ENCODE data around the gene CYB561A3. TPM values are rescaled to one million over a fixed set of nuclear protein-coding genes. Genes with fewer than 3 reads are reported as not detected.
A peak's percentile ranks its signal among the peaks of the same experiment; 100 is the strongest.

CYB561A3 gene, protein sequence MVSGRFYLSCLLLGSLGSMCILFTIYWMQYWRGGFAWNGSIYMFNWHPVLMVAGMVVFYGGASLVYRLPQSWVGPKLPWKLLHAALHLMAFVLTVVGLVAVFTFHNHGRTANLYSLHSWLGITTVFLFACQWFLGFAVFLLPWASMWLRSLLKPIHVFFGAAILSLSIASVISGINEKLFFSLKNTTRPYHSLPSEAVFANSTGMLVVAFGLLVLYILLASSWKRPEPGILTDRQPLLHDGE
- total RNA-seq (ENCODE audit: low replicate concordance): 34.9 and 35.0 TPM in 2 replicates
- long read RNA-seq, transcript CYB561A3-201 (7 exons, 3,061 nt): minor isoform, 15 of 74 reads
- long read RNA-seq, transcript CYB561A3-203 (7 exons, 1,803 nt): major isoform, 44 of 74 reads
- long read RNA-seq, partial matches to known transcripts: 2 of 74 reads
- long read RNA-seq, other reads (novel, unspliced or antisense): 13 of 74 reads

DNA sequence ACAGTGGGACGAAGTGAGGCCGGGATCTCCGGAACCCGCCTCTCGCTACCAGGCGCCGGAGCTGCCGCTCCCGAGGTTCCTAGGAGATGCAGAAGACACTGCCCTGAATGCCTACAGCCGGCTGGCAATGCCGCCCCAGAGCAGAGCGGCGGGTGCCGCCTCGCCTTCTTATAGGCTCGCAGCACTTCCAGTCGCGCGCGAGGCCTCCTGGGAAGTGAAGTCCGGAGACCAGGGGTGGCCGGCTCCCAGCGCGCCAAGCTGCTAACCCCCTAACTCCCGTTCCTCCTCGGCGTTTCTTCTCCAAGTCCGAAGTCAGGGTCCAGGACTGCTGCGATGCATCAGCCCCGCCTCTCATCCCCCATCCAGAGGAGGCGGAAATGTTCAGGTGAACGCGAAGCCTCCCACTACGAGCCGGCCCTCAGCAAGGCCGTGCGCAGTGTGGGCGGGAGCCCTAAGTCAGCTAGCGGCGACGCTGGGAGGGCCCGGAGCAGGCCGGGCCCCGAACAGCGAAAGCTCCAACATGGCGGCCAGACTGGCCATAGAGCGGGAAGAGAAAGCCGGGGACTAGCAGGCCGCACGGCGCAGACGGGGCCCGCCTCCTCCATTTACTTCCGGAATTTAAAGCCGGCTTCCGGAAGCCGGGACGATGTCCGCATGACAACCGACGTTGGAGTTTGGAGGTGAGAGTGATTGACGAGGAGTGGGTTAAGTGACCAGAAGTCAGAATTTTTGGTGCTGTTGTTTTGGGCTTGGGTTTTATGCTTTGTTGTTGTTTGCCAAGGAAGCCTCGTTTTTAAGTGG lies at the start of gene CYB561A3, which contains the start of gene TMEM138:
CYB561A3 (minus strand) TSS at position 142 of the 801 bp plus-strand sequence. CDS start 5,169 bp downstream, outside the sequence.
TMEM138 (plus strand) TSS at position 634 of the 801 bp plus-strand sequence. CDS start 2,017 bp downstream, outside the sequence.
- TF ChIP-seq, protein P1, sequence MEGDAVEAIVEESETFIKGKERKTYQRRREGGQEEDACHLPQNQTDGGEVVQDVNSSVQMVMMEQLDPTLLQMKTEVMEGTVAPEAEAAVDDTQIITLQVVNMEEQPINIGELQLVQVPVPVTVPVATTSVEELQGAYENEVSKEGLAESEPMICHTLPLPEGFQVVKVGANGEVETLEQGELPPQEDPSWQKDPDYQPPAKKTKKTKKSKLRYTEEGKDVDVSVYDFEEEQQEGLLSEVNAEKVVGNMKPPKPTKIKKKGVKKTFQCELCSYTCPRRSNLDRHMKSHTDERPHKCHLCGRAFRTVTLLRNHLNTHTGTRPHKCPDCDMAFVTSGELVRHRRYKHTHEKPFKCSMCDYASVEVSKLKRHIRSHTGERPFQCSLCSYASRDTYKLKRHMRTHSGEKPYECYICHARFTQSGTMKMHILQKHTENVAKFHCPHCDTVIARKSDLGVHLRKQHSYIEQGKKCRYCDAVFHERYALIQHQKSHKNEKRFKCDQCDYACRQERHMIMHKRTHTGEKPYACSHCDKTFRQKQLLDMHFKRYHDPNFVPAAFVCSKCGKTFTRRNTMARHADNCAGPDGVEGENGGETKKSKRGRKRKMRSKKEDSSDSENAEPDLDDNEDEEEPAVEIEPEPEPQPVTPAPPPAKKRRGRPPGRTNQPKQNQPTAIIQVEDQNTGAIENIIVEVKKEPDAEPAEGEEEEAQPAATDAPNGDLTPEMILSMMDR (conservative IDR thresholded peaks at IDR 0.05): no peak
- Mint-ChIP-seq H3K36me3 (peaks cover 7% of the 10 kb centered on the region), H3K4me3 (peak within 1 kb of the TSS; percentile 100), H3K27me3 (no peaks in the 10 kb centered on the region), H3K4me1 (ENCODE audit: unreplicated experiment) (peaks cover 28% of the 10 kb centered on the region), H3K9me3 (no peaks in the 10 kb centered on the region), H3K27ac (peak within 1 kb of the TSS; percentile 95)
- peak; percentile 92 for DNase-seq (ENCODE audit: extremely low spot score, unreplicated experiment)

DNA sequence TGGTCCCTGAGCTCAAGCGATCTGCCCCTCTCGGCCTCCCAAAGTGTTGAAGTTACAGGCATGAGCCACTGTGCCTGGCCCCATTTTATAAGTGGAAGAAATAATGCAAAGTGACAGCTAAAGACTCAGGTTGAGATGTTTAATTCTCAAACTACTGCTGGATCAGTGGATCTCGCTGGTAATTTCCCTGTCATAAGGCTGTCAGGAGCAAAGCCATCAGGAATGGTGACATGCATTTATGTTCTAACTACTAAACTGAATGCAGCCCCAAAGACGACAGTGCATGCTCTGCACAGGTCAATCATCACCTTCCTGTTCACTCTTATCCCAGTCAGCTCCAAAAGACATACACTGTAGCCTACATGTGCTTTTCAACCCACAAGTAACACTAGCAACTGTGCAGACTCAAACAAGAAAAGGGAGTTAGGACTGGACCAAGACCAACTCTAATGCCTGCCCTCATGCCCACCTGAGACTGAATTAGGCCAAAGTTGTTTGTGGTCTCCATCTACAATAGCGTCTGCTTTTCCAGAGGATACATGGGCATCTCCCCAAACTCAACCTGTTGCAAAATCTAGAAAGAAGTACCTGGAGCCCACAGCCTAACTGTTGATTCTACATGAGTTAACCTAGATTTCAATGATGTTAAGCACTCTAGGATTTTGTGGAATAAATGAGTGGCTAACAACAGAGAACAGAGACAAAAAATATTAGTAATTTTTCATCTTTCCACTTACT lies 45.5 kb upstream of the CYB561A3 start:
- Mint-ChIP-seq H3K36me3 (peaks cover 24% of the 10 kb centered on the region), H3K27me3 (no peaks in the 10 kb centered on the region), H3K27ac (no peak overlapping the region), H3K4me1 (ENCODE audit: unreplicated experiment) (no peaks in the 10 kb centered on the region), H3K4me3 (no peak overlapping the region), H3K9me3 (no peaks in the 10 kb centered on the region)
- DNase-seq (ENCODE audit: extremely low spot score, unreplicated experiment): no peak
- TF ChIP-seq, protein P1 (conservative IDR thresholded peaks at IDR 0.05): no peak

DNA sequence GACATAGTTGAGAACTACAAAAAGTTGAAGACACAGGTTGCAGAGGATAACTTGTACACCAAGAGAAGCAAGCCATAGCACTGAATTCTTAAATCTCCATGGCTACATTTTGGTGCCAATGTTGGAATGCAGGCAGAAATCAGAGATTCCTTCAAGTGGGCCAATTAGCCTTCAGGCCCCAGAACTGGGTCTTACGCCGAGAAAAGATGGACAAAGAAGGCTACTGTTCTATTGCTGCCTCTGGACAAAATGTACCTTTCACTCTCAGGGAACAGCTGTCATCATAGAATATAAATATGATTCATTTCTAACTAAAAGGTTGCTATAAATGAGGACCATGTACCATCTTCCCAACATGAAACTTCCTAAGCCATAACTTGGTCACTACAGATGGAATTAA lies 44.4 kb upstream of the CYB561A3 start:
- Mint-ChIP-seq H3K27ac (no peak overlapping the region), H3K36me3 (peaks cover 16% of the 10 kb centered on the region), H3K4me1 (ENCODE audit: unreplicated experiment) (no peaks in the 10 kb centered on the region), H3K27me3 (no peaks in the 10 kb centered on the region), H3K4me3 (no peak overlapping the region), H3K9me3 (no peaks in the 10 kb centered on the region)
- TF ChIP-seq, protein P1 (conservative IDR thresholded peaks at IDR 0.05): no peak
- no peak for DNase-seq (ENCODE audit: extremely low spot score, unreplicated experiment)

DNA sequence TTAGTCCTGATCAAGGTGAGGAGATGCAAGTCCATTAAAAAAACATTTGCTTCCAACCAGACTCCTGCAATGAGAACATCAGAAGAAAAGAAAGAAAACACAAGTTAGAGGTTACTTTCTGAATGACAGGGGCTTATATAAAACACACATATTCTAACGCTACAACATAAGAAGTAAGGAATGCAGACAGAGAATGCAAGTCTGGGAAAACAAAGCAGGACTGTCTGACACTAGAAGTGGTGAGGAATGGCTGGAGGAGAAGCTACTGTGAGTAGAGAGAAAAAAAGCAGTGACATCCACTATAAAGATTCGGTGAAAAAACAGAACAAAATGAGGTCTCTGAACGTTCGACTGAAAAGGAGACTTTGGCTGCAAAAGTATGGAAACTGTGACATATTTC lies 43.0 kb upstream of the CYB561A3 start:
- TF ChIP-seq, protein P1 (conservative IDR thresholded peaks at IDR 0.05): no peak
- no peak overlapping the region for H3K27ac Mint-ChIP-seq
- no peak overlapping the region for H3K4me3 Mint-ChIP-seq
- peaks cover 12% of the 10 kb centered on the region for H3K36me3 Mint-ChIP-seq
- H3K9me3 Mint-ChIP-seq: no peaks in the 10 kb centered on the region
- DNase-seq (ENCODE audit: extremely low spot score, unreplicated experiment): no peak
- no peaks in the 10 kb centered on the region for H3K27me3 Mint-ChIP-seq
- H3K4me1 Mint-ChIP-seq (ENCODE audit: unreplicated experiment): no peaks in the 10 kb centered on the region

DNA sequence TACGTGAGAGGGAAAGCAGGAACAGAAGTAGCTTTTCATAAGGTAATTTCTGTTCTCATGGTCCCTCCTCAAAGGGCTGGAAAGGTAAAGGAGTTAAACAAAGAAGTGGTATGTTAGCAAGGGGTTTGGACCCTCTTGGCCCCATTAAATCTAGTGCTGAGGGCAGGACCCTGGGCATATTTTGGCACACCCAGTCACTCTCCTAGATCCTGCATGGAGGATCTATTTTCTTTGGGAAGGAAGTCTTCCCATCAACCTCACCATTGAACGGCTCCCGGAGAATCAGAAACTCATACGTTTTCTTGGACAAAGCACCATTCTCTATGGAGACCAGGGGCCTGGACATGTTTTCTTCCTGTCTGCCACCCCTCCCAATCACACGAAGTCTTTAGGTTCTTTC lies 42.4 kb upstream of the CYB561A3 start:
- Mint-ChIP-seq H3K9me3 (no peaks in the 10 kb centered on the region), H3K4me1 (ENCODE audit: unreplicated experiment) (no peaks in the 10 kb centered on the region), H3K4me3 (no peak overlapping the region), H3K27me3 (no peaks in the 10 kb centered on the region), H3K27ac (no peak overlapping the region), H3K36me3 (peaks cover 12% of the 10 kb centered on the region)
- TF ChIP-seq, protein P1 (conservative IDR thresholded peaks at IDR 0.05): no peak
- DNase-seq (ENCODE audit: extremely low spot score, unreplicated experiment): no peak
